Right lobe of liver (tissue), 4 donors: Measurements from ENCODE around the gene GTF2IRD1.

Experiments used
- POLR2A ChIP-seq: fragments of 450-650 bp; IDR thresholded peaks from one replicate; pipeline ENCODE4 v1.6.1; 2017; ENCODE audit warnings: antibody characterized with exemption, mild to moderate bottlenecking
- TF ChIP-seq, protein P1 (sequence below), 4 donors: fragments of 200-600 bp in 3 of 4; fragments of 450-650 bp in 1 of 4; IDR thresholded peaks; one replicate each; pipeline versions ENCODE4 v1.5.1 to v1.8.0; 2016 to 2022; ENCODE audit warnings: antibody characterized with exemption in 4 of 4, mild to moderate bottlenecking in 2 of 4
- donor health status: DM: no; HTN: no; CAD: no.
- donor health status: DM: no; HTN: no; CAD: no.
- donor health status: DM: no; HTN: yes; CAD: no.

DNA sequence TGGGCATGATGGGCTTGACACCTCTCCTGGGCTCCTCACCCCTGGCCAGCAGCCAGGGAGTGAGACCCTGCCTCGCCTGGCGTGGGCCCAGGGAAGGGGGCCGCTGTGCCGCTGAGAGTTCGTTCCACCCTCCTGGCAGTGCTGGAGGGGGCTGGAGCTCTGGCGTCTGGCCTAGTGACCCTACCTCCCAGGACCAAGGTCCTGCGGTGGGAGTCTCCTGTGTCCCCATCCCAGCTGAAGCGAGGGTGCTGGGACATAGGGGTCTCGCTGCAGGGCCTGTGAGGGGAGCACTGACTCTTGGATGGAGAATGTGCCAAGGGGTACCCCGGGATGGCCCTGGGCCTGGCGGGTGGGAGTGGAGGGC, 1.2 kb downstream of the GTF2IRD1 start:
- TF ChIP-seq, protein P1, sequence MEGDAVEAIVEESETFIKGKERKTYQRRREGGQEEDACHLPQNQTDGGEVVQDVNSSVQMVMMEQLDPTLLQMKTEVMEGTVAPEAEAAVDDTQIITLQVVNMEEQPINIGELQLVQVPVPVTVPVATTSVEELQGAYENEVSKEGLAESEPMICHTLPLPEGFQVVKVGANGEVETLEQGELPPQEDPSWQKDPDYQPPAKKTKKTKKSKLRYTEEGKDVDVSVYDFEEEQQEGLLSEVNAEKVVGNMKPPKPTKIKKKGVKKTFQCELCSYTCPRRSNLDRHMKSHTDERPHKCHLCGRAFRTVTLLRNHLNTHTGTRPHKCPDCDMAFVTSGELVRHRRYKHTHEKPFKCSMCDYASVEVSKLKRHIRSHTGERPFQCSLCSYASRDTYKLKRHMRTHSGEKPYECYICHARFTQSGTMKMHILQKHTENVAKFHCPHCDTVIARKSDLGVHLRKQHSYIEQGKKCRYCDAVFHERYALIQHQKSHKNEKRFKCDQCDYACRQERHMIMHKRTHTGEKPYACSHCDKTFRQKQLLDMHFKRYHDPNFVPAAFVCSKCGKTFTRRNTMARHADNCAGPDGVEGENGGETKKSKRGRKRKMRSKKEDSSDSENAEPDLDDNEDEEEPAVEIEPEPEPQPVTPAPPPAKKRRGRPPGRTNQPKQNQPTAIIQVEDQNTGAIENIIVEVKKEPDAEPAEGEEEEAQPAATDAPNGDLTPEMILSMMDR (IDR thresholded peaks at IDR 0.05): no peak
- no peak for TF ChIP-seq POLR2A
